ENCODE results near the gene EFNB2. TPM values are rescaled to one million over a fixed set of nuclear protein-coding genes. Genes with fewer than 3 reads are reported as not detected.

EFNB2 gene
- total and polyA plus RNA-seq, 2 of the 13 experiments (the other 11 are each of a cell fraction or from before 2014, with no cell fraction given), result 0.11 to 0.20 TPM

DNA sequence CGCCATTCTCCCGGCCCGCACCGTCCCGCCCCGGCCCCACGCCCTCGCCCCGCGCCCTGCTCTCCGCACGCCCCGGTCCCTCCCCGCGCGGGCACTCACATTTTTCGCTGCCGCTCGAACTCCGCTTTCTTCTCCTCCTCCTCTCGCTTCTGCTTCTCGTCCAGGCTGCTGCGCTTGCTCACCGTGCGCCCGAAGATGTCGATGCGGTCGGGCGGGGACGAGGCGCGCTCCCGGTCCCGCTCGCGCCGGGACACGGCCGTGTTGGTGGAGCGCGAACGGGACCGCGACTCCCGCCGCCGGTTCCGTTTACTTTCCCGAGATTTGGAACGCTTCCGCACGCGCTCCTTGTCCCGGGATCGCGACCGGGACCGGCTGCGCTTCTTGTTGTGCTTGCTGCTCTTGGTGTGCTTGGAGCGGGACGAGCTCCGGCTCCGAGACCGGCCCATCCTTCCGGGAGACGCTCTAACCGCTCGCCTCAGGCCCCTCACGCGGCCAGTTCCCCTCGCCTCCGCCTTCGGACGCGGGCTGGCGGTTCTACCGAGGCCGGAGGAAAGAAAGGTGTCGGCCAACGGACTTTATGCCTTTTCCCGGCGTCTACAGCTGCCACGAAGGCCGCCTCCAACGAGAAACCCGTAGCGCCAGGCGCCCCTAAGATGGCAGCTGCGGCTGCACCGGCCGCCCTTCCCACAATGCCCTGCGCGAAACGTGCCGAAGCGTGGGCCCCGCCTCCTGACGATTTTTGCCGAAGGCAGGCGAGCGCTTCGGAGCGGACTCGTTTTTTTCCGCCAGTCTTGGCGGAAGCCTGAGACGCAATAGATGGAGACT, 32.2 kb upstream of the EFNB2 start, which contains the start of gene ARGLU1 (continued):
- TF ChIP-seq, protein P1, sequence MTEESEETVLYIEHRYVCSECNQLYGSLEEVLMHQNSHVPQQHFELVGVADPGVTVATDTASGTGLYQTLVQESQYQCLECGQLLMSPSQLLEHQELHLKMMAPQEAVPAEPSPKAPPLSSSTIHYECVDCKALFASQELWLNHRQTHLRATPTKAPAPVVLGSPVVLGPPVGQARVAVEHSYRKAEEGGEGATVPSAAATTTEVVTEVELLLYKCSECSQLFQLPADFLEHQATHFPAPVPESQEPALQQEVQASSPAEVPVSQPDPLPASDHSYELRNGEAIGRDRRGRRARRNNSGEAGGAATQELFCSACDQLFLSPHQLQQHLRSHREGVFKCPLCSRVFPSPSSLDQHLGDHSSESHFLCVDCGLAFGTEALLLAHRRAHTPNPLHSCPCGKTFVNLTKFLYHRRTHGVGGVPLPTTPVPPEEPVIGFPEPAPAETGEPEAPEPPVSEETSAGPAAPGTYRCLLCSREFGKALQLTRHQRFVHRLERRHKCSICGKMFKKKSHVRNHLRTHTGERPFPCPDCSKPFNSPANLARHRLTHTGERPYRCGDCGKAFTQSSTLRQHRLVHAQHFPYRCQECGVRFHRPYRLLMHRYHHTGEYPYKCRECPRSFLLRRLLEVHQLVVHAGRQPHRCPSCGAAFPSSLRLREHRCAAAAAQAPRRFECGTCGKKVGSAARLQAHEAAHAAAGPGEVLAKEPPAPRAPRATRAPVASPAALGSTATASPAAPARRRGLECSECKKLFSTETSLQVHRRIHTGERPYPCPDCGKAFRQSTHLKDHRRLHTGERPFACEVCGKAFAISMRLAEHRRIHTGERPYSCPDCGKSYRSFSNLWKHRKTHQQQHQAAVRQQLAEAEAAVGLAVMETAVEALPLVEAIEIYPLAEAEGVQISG (CRISPR knock-in tag; IDR thresholded peaks at IDR 0.05), result peak; percentile 71
- TF ChIP-seq ZNF883 (CRISPR knock-in tag; IDR thresholded peaks at IDR 0.05; ENCODE audit: not compliant biosample characterization) (peak; percentile 90), ZNF556 (CRISPR knock-in tag; IDR thresholded peaks at IDR 0.05; ENCODE audit: borderline replicate concordance) (no peak; the same call in 1 of the 2 replicates), ZNF558 (CRISPR knock-in tag; IDR thresholded peaks at IDR 0.05; ENCODE audit: borderline replicate concordance) (peak; percentile 89; the same call in 1 of the 2 replicates), MED1 (CRISPR knock-in tag; IDR thresholded peaks at IDR 0.05) (peak; percentile 42; the same call in 1 of the 2 replicates), SALL1 (CRISPR knock-in tag; IDR thresholded peaks at IDR 0.05) (peak; percentile 65; the same call in 1 of the 2 replicates), SRSF1 (optimal IDR thresholded peaks at IDR 0.05; ENCODE audit: low read depth, low read length) (peak; percentile 48), KDM5A (IDR thresholded peaks at IDR 0.05; ENCODE audit: borderline replicate concordance, low read length) (peak; percentile 77; the same call in 1 of the 2 replicates), ZNF180 (CRISPR knock-in tag; IDR thresholded peaks at IDR 0.05; ENCODE audit: borderline replicate concordance, low read depth) (no peak), CHD4 (IDR thresholded peaks at IDR 0.05; ENCODE audit: borderline replicate concordance, low read length) (0 out of 2 replicates have a peak, but pooled peaks have one; percentile 10), NR1H2 (CRISPR knock-in tag; IDR thresholded peaks at IDR 0.05; ENCODE audit: borderline replicate concordance, low read depth) (no peak), SUZ12 (IDR thresholded peaks at IDR 0.05; ENCODE audit: low read depth, low read length) (peak; percentile 55; the same call in 1 of the 2 replicates), ZNF10 (CRISPR knock-in tag; IDR thresholded peaks at IDR 0.05; ENCODE audit: borderline replicate concordance, low read depth) (no peak), ZNF101 (CRISPR knock-in tag; IDR thresholded peaks at IDR 0.05; ENCODE audit: borderline replicate concordance, low read depth) (no peak)
- TF ChIP-seq, protein P2, sequence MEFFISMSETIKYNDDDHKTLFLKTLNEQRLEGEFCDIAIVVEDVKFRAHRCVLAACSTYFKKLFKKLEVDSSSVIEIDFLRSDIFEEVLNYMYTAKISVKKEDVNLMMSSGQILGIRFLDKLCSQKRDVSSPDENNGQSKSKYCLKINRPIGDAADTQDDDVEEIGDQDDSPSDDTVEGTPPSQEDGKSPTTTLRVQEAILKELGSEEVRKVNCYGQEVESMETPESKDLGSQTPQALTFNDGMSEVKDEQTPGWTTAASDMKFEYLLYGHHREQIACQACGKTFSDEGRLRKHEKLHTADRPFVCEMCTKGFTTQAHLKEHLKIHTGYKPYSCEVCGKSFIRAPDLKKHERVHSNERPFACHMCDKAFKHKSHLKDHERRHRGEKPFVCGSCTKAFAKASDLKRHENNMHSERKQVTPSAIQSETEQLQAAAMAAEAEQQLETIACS (CRISPR knock-in tag; IDR thresholded peaks at IDR 0.05), result peak; percentile 85
- TF ChIP-seq, protein P3, sequence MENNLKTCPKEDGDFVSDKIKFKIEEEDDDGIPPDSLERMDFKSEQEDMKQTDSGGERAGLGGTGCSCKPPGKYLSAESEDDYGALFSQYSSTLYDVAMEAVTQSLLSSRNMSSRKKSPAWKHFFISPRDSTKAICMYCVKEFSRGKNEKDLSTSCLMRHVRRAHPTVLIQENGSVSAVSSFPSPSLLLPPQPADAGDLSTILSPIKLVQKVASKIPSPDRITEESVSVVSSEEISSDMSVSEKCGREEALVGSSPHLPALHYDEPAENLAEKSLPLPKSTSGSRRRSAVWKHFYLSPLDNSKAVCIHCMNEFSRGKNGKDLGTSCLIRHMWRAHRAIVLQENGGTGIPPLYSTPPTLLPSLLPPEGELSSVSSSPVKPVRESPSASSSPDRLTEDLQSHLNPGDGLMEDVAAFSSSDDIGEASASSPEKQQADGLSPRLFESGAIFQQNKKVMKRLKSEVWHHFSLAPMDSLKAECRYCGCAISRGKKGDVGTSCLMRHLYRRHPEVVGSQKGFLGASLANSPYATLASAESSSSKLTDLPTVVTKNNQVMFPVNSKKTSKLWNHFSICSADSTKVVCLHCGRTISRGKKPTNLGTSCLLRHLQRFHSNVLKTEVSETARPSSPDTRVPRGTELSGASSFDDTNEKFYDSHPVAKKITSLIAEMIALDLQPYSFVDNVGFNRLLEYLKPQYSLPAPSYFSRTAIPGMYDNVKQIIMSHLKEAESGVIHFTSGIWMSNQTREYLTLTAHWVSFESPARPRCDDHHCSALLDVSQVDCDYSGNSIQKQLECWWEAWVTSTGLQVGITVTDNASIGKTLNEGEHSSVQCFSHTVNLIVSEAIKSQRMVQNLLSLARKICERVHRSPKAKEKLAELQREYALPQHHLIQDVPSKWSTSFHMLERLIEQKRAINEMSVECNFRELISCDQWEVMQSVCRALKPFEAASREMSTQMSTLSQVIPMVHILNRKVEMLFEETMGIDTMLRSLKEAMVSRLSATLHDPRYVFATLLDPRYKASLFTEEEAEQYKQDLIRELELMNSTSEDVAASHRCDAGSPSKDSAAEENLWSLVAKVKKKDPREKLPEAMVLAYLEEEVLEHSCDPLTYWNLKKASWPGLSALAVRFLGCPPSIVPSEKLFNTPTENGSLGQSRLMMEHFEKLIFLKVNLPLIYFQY (CRISPR knock-in tag; IDR thresholded peaks at IDR 0.05; ENCODE audit: borderline replicate concordance), result 0 out of 2 replicates have a peak, but pooled peaks have one; percentile 42
- TF ChIP-seq, protein P4, sequence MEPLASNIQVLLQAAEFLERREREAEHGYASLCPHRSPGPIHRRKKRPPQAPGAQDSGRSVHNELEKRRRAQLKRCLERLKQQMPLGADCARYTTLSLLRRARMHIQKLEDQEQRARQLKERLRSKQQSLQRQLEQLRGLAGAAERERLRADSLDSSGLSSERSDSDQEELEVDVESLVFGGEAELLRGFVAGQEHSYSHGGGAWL (CRISPR knock-in tag; IDR thresholded peaks at IDR 0.05), result peak; percentile 60
- TF ChIP-seq, protein P5, sequence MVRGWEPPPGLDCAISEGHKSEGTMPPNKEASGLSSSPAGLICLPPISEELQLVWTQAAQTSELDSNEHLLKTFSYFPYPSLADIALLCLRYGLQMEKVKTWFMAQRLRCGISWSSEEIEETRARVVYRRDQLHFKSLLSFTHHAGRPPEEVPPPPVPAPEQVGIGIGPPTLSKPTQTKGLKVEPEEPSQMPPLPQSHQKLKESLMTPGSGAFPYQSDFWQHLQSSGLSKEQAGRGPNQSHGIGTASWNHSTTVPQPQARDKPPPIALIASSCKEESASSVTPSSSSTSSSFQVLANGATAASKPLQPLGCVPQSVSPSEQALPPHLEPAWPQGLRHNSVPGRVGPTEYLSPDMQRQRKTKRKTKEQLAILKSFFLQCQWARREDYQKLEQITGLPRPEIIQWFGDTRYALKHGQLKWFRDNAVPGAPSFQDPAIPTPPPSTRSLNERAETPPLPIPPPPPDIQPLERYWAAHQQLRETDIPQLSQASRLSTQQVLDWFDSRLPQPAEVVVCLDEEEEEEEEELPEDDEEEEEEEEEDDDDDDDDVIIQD (CRISPR knock-in tag; IDR thresholded peaks at IDR 0.05; ENCODE audit: low read depth), result no peak
